ENCODE measurements around the gene FAM107B.

GRCh38 chr10:14573666-14574261 lies 200.9 kb downstream of the FAM107B start:
- TF ChIP-seq CTCF (IDR thresholded peaks at IDR 0.05) = no peak
- TF ChIP-seq POLR2A (IDR thresholded peaks at IDR 0.05) = no peak

All from heart left ventricle (tissue), 13 donors.